Stomach (tissue), 9 donors: ENCODE results near the gene SCO2. TPM values are rescaled to one million over a fixed set of nuclear protein-coding genes. Genes with fewer than 3 reads are reported as not detected.

Source experiments
- DNase-seq, 2 donors: peaks; one replicate each; pipeline versions ENCODE4 v3.0.0 to v3.0.0-alpha.2; 2013 to 2019
- H3K27ac ChIP-seq, 5 donors: fragments of 200-600 bp in 4 of 5; sonication (generic) in 4 of 5; one replicate each; pipeline ENCODE4 v1.5.1; 2013 to 2019; ENCODE audit warnings: mild to moderate bottlenecking in 1 of 5, moderate library complexity in 1 of 5
- H3K27me3 ChIP-seq, 3 donors: fragments of 200-600 bp; sonication (generic); one replicate each; pipeline ENCODE4 v1.5.1; 2017 to 2019; ENCODE audit warnings: mixed run types in 1 of 3
- H3K36me3 ChIP-seq, 4 donors: fragments of 200-600 bp; sonication (generic); 1 replicate in 3 of 4; 2 replicates in 1 of 4; pipeline ENCODE4 v1.5.1; 2016 to 2019
- H3K4me1 ChIP-seq, 4 donors: fragments of 200-600 bp; sonication (generic); one replicate each; pipeline ENCODE4 v1.5.1; 2016 to 2019
- H3K4me3 ChIP-seq, 4 donors: fragments of 200-600 bp; sonication (generic) in 3 of 4; one replicate each; pipeline ENCODE4 v1.5.1; 2016 to 2019; ENCODE audit warnings: mild to moderate bottlenecking in 1 of 4
- H3K9me3 ChIP-seq, 4 donors: fragments of 200-600 bp; sonication (generic); one replicate each; pipeline ENCODE4 v1.5.1; 2016 to 2019
- EP300 ChIP-seq: sonication (generic); formaldehyde crosslinking; IDR thresholded peaks from one replicate; pipeline ENCODE4 v1.6.1; 2017; ENCODE audit warnings: antibody characterized with exemption
- POLR2A ChIP-seq, 4 donors: fragments of 450-650 bp; IDR thresholded peaks; one replicate each; pipeline ENCODE4 v1.6.1; 2016; ENCODE audit warnings: antibody characterized with exemption in 4 of 4, control low read depth in 2 of 4, mild to moderate bottlenecking in 1 of 4, moderate library complexity in 1 of 4
- POLR2AphosphoS5 ChIP-seq, 3 donors: sonication (generic); formaldehyde crosslinking; IDR thresholded peaks; one replicate each; pipeline ENCODE4 v1.6.1; 2016; ENCODE audit warnings: antibody characterized with exemption in 3 of 3
- WGBS, 5 donors: extraction: QIAGEN DNeasy Blood & Tissue Kit in 3 of 5; methylation state at CpG; one replicate each; pipeline versions ENCODE4 v1.1.5 to v1.1.7; 2013 to 2018; 5-methylcytosine and 5-hydroxymethylcytosine counted together
- intact Hi-C: fragments of 100-400 bp; cut with DNase I; formaldehyde crosslinking; loops from one replicate; pipeline ENCODE4 v1.15.1; 2023; ENCODE audit warnings: low total_unique reads
- polyA plus RNA-seq, 3 donors: library from polyadenylated mRNA; stranded (reverse); fragments of 200-250 nt; gene quantifications; one replicate each; pipeline ENCODE4 v1.2.3, GENCODE V29; 2013
- total RNA-seq, 5 donors: library from RNA; depleted of rRNA; stranded (reverse); fragments of >200 nt; gene quantifications; one replicate each; pipeline versions ENCODE4 v1.1.0 to v1.2.3, GENCODE V29; 2014 to 2016
- TF ChIP-seq, protein P1 (sequence below), 7 experiments: fragments of 450-650 bp in 4 of 7; fragments of 200-600 bp in 3 of 7; sonication (generic) in 3 of 7; IDR thresholded peaks; one replicate each; pipeline ENCODE4 v1.5.1; 2016 to 2019; ENCODE audit warnings: antibody characterized with exemption in 7 of 7, control low read depth in 2 of 7, mild to moderate bottlenecking in 1 of 7
- donor health status: healthy with polysubstance abuse.
- donor health status: Bipolar disorder and iron deficiency.
- donor health status: healthy.

The SCO2 gene
- total and polyA plus RNA-seq, 8 donors: 0.92 to 7.5 (median 1.9) TPM; not detected in 5

DNA sequence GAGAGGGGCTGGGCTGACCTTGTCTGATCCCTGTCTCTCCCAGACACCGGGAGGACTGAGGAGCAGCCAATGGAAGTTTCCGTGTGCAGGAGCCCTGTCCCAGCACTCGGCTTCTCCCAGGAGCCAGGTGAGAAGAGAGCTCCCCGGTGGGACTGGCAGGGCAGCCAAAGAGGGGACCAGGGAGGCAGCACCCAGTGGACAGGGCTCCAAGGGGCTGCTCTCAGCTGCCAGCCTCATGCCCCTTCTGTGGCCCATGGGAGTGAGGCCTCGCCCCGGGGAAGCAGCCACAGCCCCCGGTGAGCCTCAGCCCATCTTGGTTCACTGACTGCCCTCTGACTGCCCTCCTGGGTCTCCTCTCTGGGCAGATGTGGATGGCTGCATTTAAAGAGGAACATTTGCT lies 6.8 kb downstream of the SCO2 start:
- no peak for DNase-seq
- Histone ChIP-seq H3K36me3 (peaks cover 49 to 86% (median 79%) of the 10 kb centered on the region in 4 donors), H3K9me3 (no peaks in the 10 kb centered on the region), H3K4me1 (peaks cover 0 to 10% (median 6%) of the 10 kb centered on the region in 4 donors), H3K4me3 (no peak overlapping the region), H3K27ac (no peak overlapping the region), H3K27me3 (no peaks in the 10 kb centered on the region)
- intact Hi-C loops: no loop called here
- 93 to 97% (median 94%) methylated on average over 6 to 7 of the region's 7 CpGs for WGBS, 5 donors
- TF ChIP-seq POLR2A (IDR thresholded peaks at IDR 0.05) (no peak), EP300 (no peak), POLR2AphosphoS5 (IDR thresholded peaks at IDR 0.05) (no peak)
- TF ChIP-seq, protein P1, sequence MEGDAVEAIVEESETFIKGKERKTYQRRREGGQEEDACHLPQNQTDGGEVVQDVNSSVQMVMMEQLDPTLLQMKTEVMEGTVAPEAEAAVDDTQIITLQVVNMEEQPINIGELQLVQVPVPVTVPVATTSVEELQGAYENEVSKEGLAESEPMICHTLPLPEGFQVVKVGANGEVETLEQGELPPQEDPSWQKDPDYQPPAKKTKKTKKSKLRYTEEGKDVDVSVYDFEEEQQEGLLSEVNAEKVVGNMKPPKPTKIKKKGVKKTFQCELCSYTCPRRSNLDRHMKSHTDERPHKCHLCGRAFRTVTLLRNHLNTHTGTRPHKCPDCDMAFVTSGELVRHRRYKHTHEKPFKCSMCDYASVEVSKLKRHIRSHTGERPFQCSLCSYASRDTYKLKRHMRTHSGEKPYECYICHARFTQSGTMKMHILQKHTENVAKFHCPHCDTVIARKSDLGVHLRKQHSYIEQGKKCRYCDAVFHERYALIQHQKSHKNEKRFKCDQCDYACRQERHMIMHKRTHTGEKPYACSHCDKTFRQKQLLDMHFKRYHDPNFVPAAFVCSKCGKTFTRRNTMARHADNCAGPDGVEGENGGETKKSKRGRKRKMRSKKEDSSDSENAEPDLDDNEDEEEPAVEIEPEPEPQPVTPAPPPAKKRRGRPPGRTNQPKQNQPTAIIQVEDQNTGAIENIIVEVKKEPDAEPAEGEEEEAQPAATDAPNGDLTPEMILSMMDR (IDR thresholded peaks at IDR 0.05): no peak

DNA sequence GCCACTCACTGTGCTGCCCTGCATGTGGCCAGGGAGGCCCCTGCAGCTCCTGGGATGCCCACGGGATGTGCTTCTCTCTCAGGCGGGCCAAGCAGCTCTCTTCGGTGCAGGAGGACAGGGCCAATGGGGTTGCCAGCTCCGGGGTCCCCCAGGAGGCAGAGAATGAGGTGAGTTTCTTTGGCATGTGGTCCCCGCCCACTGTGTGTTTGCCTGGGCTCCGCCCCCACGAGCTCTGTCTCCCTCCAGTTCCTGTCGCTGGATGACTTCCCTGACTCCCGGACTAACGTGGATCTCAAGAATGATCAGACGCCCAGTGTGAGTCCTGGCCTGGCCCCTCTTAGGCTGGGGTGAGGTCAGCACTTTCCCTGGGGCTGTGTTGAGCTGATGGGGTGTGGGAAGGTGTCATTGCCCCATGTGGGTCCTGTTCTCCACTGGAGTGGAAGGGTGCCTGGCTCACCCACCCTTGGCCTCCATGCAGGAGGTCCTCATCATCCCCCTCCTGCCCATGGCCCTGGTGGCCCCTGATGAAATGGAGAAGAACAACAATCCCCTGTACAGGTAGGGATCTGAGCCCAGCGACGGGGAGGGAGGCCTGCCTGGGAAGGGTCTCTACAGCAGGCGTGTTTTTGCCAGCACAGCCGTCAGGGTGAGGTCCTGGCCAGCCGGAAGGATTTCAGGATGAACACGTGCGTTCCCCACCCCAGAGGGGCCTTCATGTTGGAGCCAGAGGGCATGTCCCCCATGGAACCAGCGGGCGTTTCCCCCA lies 7.7 kb downstream of the SCO2 start:
- Histone ChIP-seq H3K4me3 (no peak overlapping the region), H3K9me3 (no peaks in the 10 kb centered on the region), H3K27me3 (no peaks in the 10 kb centered on the region), H3K27ac (no peak overlapping the region), H3K4me1 (peaks cover 0 to 4% (median 0%) of the 10 kb centered on the region in 4 donors), H3K36me3 (peaks cover 39 to 76% (median 70%) of the 10 kb centered on the region in 4 donors)
- no peak for DNase-seq
- TF ChIP-seq POLR2A (IDR thresholded peaks at IDR 0.05): no peak
- TF ChIP-seq EP300: no peak
- no peak for TF ChIP-seq POLR2AphosphoS5 (IDR thresholded peaks at IDR 0.05)
- TF ChIP-seq, protein P1 (IDR thresholded peaks at IDR 0.05): no peak
- intact Hi-C loops: no loop called here
- WGBS, 5 donors: 77 to 89% (median 82%) methylated on average over 11 to 20 of the region's 20 CpGs

DNA sequence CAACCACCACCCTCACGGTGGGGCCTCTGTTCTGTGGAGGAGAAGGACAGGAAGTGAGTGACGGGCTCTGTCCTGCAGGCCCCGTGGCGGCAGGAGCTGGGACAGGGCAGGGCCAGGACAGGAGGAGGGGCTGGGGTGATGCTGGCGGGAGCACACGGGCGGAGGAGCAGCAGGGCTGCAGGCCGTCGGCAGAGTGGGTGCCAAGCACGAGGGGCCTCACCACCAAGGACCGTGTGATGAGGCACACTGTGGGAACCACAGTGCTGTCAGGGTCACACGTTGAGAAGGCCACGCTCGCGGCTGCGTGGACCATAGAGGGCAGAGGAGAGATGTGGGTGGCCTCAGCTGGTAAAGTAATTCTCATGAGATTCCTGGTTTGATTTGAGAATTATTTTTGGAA lies 8.5 kb downstream of the SCO2 start:
- no peak for DNase-seq
- no peak for TF ChIP-seq POLR2A (IDR thresholded peaks at IDR 0.05)
- no peak for TF ChIP-seq POLR2AphosphoS5 (IDR thresholded peaks at IDR 0.05)
- no peak for TF ChIP-seq EP300
- TF ChIP-seq, protein P1 (IDR thresholded peaks at IDR 0.05): no peak
- WGBS, 5 donors: 83 to 88% (median 85%) methylated on average over 15 to 16 of the region's 16 CpGs
- no peaks in the 10 kb centered on the region for H3K9me3 ChIP-seq
- no peaks in the 10 kb centered on the region for H3K27me3 ChIP-seq
- no peak overlapping the region for H3K4me3 ChIP-seq
- H3K27ac ChIP-seq: no peak overlapping the region
- intact Hi-C loops: no loop called here
- peaks cover 0 to 4% (median 2%) of the 10 kb centered on the region in 4 donors for H3K4me1 ChIP-seq
- peaks cover 32 to 72% (median 65%) of the 10 kb centered on the region in 4 donors for H3K36me3 ChIP-seq

DNA sequence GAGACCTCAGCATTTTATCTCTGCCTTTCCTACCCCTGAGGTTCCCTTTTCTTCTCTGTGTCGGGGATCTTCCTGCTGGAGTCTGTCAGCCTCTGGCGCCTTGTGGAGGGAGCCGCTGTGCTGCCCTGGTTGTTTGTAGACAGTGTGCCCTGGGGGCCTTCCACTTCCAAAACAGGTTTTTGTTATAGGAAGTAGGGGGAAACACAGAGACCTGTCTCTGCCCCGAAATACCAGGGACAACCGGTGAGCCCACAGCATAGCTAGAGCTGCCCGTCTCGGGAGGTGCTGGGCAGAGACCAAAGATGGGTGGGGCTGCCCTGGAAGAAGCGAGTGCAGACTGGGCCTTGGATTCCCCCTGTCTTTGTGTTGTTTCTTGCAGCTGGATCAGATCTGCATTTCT lies 9.3 kb downstream of the SCO2 start:
- no peak for DNase-seq
- Histone ChIP-seq H3K4me3 (no peak overlapping the region), H3K27me3 (no peaks in the 10 kb centered on the region), H3K36me3 (peaks cover 28 to 69% (median 58%) of the 10 kb centered on the region in 4 donors), H3K27ac (no peak overlapping the region), H3K4me1 (peaks cover 0 to 6% (median 2%) of the 10 kb centered on the region in 4 donors), H3K9me3 (no peaks in the 10 kb centered on the region)
- 84 to 91% (median 88%) methylated on average over 6 to 8 of the region's 8 CpGs for WGBS, 5 donors
- intact Hi-C loops: no loop called here
- TF ChIP-seq EP300 (no peak), POLR2AphosphoS5 (IDR thresholded peaks at IDR 0.05) (no peak), POLR2A (IDR thresholded peaks at IDR 0.05) (no peak)
- TF ChIP-seq, protein P1 (IDR thresholded peaks at IDR 0.05): no peak
